HEK293 (cell line): ENCODE data around the gene VMAC.

ENCODE experiments used
- CTCF ChIA-PET: fragments of 350-600 bp; formaldehyde crosslinking; extraction: SDS; loops from one replicate; lab custom pipeline; 2021; ENCODE audit warnings: antibody characterized with exemption; lab: Yijun Ruan, JAX
- POLR2A ChIA-PET: fragments of 300-600 bp; formaldehyde crosslinking; extraction: SDS; loops from one replicate; lab custom pipeline; 2020; ENCODE audit warnings: antibody characterized with exemption, inconsistent platforms; lab: Yijun Ruan, JAX
- H3K27ac ChIP-seq: fragments of 200-500 bp; sonication (Bioruptor generic); 2 replicates; pipeline ENCODE4 v1.5.1; 2014; ENCODE audit warnings: low read depth, low read length, control low read depth, inconsistent platforms; ENCODE audit errors: extremely low read depth
- H3K36me3 ChIP-seq, 2 experiments: fragments of 200-500 bp in 1 of 2; sonication (Bioruptor generic) in 1 of 2; 1 replicate in 1 of 2; 2 replicates in 1 of 2; pipeline ENCODE4 v1.5.1; 2014 to 2017; ENCODE audit warnings: inconsistent platforms in 2 of 2, low read length in 2 of 2; ENCODE audit not compliant: control insufficient read depth in 2 of 2, insufficient read depth in 1 of 2
- H3K4me1 ChIP-seq: fragments of 200-500 bp; sonication (Bioruptor generic); 2 replicates; pipeline ENCODE4 v1.5.1; 2014; ENCODE audit warnings: mild to moderate bottlenecking, low read length, inconsistent platforms; ENCODE audit not compliant: control insufficient read depth, insufficient read depth
- H3K4me3 ChIP-seq: 2 replicates; pipeline ENCODE4 v1.5.1; 2011; ENCODE audit warnings: low read depth, mild to moderate bottlenecking, control low read depth, low read length, moderate library complexity
- H3K9me3 ChIP-seq: fragments of 200-500 bp; sonication (Bioruptor generic); 2 replicates; pipeline ENCODE4 v1.5.1; 2014; ENCODE audit warnings: low read depth, low read length, inconsistent platforms; ENCODE audit not compliant: control insufficient read depth, insufficient read depth
- CTCF ChIP-seq: fragments of 450-650 bp; formaldehyde crosslinking; IDR thresholded peaks from 2 replicates; pipeline ENCODE4 v1.5.1; 2016; ENCODE audit warnings: missing biosample characterization, missing genetic modification characterization
- KLF17 ChIP-seq: fragments of 450-650 bp; formaldehyde crosslinking; IDR thresholded peaks from 2 replicates; pipeline ENCODE4 v1.5.1; 2016; ENCODE audit warnings: missing biosample characterization, missing genetic modification characterization
- SETDB1 ChIP-seq: IDR thresholded peaks from one replicate; pipeline ENCODE4 v1.6.1; 2017; ENCODE audit warnings: mild to moderate bottlenecking, low read length, moderate library complexity, mixed read lengths; ENCODE audit not compliant: insufficient read length
- ZBTB49 ChIP-seq: fragments of 450-650 bp; formaldehyde crosslinking; IDR thresholded peaks from 2 replicates; pipeline ENCODE4 v1.5.1; 2016; ENCODE audit warnings: missing biosample characterization, missing genetic modification characterization, low read depth
- ZFHX2 ChIP-seq: fragments of 450-650 bp; formaldehyde crosslinking; conservative IDR thresholded peaks from 2 replicates; pipeline ENCODE4 v1.5.1; 2016; ENCODE audit warnings: missing biosample characterization, missing genetic modification characterization
- ZIC2 ChIP-seq: fragments of 450-650 bp; formaldehyde crosslinking; IDR thresholded peaks from 2 replicates; pipeline ENCODE4 v1.5.1; 2016; ENCODE audit warnings: missing biosample characterization, missing genetic modification characterization
- ZNF26 ChIP-seq: fragments of 450-650 bp; formaldehyde crosslinking; IDR thresholded peaks from 2 replicates; pipeline ENCODE4 v1.5.1; 2016; ENCODE audit warnings: missing biosample characterization, missing genetic modification characterization
- ZNF48 ChIP-seq: fragments of 450-650 bp; formaldehyde crosslinking; IDR thresholded peaks from 2 replicates; pipeline ENCODE4 v1.5.1; 2016; ENCODE audit warnings: missing biosample characterization, missing genetic modification characterization
- ZNF558 ChIP-seq: fragments of 450-650 bp; formaldehyde crosslinking; IDR thresholded peaks from 2 replicates; pipeline ENCODE4 v1.5.1; 2016; ENCODE audit warnings: missing biosample characterization, missing genetic modification characterization
- ZNF585B ChIP-seq: fragments of 450-650 bp; formaldehyde crosslinking; IDR thresholded peaks from 2 replicates; pipeline ENCODE4 v1.5.1; 2016; ENCODE audit warnings: missing biosample characterization, missing genetic modification characterization
- ZNF843 ChIP-seq: fragments of 450-650 bp; formaldehyde crosslinking; IDR thresholded peaks from 2 replicates; pipeline ENCODE4 v1.5.1; 2016; ENCODE audit warnings: missing biosample characterization, missing genetic modification characterization
- TF ChIP-seq, protein P1 (sequence below): fragments of 450-650 bp; formaldehyde crosslinking; IDR thresholded peaks from 2 replicates; pipeline ENCODE4 v1.5.1; 2016; ENCODE audit warnings: missing biosample characterization, missing genetic modification characterization
- TF ChIP-seq, protein P2 (sequence below): fragments of 450-650 bp; formaldehyde crosslinking; IDR thresholded peaks from 2 replicates; pipeline ENCODE4 v1.5.1; 2016; ENCODE audit warnings: missing biosample characterization, missing genetic modification characterization

The VMAC gene

DNA sequence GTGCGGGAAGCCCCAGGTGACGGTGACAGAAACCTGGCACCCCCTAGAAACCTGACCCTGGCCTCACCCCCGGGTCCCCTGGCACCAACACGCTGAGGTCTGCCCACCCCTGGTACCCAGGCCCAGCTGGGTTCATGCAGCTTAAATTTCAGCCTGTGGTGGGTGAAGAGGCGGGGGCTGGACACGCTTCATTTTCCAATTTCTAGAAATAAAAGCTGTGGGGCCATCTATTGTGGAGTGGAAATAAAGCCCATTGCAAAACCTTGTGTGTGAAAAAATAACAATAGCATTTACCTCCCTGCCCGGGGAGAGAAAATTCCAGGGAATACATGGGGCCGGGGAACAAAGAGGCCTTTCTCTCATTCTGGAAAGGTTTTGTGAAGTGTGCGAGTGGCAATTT is 26.8 kb upstream of the VMAC start:
- POLR2A ChIA-PET, result no interaction called here
- Histone ChIP-seq H3K4me1 (no peaks in the 10 kb centered on the region), H3K4me3 (no peak overlapping the region), H3K27ac (no peak overlapping the region), H3K36me3 (no peaks in the 10 kb centered on the region), H3K9me3 (no peaks in the 10 kb centered on the region)
- TF ChIP-seq ZNF585B (no peak), SETDB1 (no peak), CTCF (tag by site-specific recombination) (no peak), ZFHX2 (tag by site-specific recombination) (0 out of 2 replicates have a peak, but pooled peaks have one; percentile 11), ZNF26 (tag by site-specific recombination) (no peak), KLF17 (no peak), ZBTB49 (tag by site-specific recombination) (no peak), ZNF48 (tag by site-specific recombination) (no peak), ZNF843 (tag by site-specific recombination) (no peak), ZIC2 (tag by site-specific recombination) (peak; percentile 14; the same call in 1 of the 2 replicates)
- TF ChIP-seq, protein P1, sequence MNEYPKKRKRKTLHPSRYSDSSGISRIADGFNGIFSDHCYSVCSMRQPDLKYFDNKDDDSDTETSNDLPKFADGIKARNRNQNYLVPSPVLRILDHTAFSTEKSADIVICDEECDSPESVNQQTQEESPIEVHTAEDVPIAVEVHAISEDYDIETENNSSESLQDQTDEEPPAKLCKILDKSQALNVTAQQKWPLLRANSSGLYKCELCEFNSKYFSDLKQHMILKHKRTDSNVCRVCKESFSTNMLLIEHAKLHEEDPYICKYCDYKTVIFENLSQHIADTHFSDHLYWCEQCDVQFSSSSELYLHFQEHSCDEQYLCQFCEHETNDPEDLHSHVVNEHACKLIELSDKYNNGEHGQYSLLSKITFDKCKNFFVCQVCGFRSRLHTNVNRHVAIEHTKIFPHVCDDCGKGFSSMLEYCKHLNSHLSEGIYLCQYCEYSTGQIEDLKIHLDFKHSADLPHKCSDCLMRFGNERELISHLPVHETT (tag by site-specific recombination), result no peak
- CTCF ChIA-PET, result interaction anchor here (0.6 to 1.4 kb wide), 4 partner anchors 14 to 74 kb away, joined by 3 to 6 read pairs (median 4); no protein-coding TSS in a partner anchor

DNA sequence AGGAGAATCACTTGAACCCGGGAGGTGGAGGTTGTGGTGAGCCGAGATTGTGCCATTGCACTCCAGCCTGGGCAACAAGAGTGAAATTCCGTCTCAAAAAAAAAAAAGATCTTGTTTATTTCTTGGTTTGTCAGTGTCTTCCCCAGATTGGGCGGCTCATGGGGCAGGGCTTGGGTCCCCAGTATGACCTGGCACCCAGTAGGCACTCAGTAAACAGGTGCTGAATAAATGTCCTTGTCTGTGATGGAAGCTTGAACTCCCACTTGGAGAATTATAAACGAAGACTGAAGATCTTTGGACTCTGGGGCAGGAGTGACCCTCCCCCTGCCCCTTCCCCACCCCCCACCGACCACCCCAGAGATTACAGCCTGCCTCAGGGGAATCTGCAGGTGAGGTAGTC is 24.5 kb upstream of the VMAC start:
- ChIA-PET CTCF (interaction anchor here (5.1 kb wide), 1 partner anchor 76 kb away, joined by 30 read pairs; no protein-coding TSS in a partner anchor), POLR2A (no interaction called here)
- Histone ChIP-seq H3K4me1 (no peaks in the 10 kb centered on the region), H3K27ac (no peak overlapping the region), H3K9me3 (no peaks in the 10 kb centered on the region), H3K36me3 (no peaks in the 10 kb centered on the region)
- TF ChIP-seq, protein P2, sequence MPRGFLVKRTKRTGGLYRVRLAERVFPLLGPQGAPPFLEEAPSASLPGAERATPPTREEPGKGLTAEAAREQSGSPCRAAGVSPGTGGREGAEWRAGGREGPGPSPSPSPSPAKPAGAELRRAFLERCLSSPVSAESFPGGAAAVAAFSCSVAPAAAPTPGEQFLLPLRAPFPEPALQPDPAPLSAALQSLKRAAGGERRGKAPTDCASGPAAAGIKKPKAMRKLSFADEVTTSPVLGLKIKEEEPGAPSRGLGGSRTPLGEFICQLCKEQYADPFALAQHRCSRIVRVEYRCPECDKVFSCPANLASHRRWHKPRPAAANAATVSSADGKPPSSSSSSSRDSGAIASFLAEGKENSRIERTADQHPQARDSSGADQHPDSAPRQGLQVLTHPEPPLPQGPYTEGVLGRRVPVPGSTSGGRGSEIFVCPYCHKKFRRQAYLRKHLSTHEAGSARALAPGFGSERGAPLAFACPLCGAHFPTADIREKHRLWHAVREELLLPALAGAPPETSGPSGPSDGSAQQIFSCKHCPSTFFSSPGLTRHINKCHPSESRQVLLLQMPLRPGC (tag by site-specific recombination), result no peak
- no peak for TF ChIP-seq ZNF558 (tag by site-specific recombination)
- TF ChIP-seq, all 188 proteins: peak for 0
- no peak overlapping the region for H3K4me3 ChIP-seq
